Measurements from ENCODE around the gene SLC28A1.

Gene SLC28A1

GRCh38 chr15:84868037-84868880 is 16.2 kb upstream of the SLC28A1 start:
- no peak overlapping the region for H3K4me3 ChIP-seq (ENCODE audit: control insufficient read depth, low read depth, low read length)
- no peak for TF ChIP-seq CTCF (conservative IDR thresholded peaks at IDR 0.05; ENCODE audit: control insufficient read depth, insufficient read depth, low read depth, low read length)
- no peak for DNase-seq (ENCODE audit: low read depth)

- no peak overlapping the region for H3K4me3 ChIP-seq (ENCODE audit: control insufficient read depth, low read depth, low read length)
- no peak for DNase-seq (ENCODE audit: low read depth)
- no peak for TF ChIP-seq CTCF (conservative IDR thresholded peaks at IDR 0.05; ENCODE audit: control insufficient read depth, insufficient read depth, low read depth, low read length)
Measured at GRCh38 chr15:84869510-84869909, 15.0 kb upstream of the SLC28A1 start.

- no peak for DNase-seq (ENCODE audit: low read depth)
- no peak overlapping the region for H3K4me3 ChIP-seq (ENCODE audit: control insufficient read depth, low read depth, low read length)
- peak; percentile 5 for TF ChIP-seq CTCF (conservative IDR thresholded peaks at IDR 0.05; ENCODE audit: control insufficient read depth, insufficient read depth, low read depth, low read length)
Measured at GRCh38 chr15:84871428-84871985, 13.0 kb upstream of the SLC28A1 start.

GRCh38 chr15:84872009-84872910 is 12.2 kb upstream of the SLC28A1 start:
- peak; percentile 21 for DNase-seq (ENCODE audit: low read depth)
- H3K4me3 ChIP-seq (ENCODE audit: control insufficient read depth, low read depth, low read length) = no peak overlapping the region
- no peak for TF ChIP-seq CTCF (conservative IDR thresholded peaks at IDR 0.05; ENCODE audit: control insufficient read depth, insufficient read depth, low read depth, low read length)

- TF ChIP-seq CTCF (conservative IDR thresholded peaks at IDR 0.05; ENCODE audit: control insufficient read depth, insufficient read depth, low read depth, low read length) = no peak
- DNase-seq (ENCODE audit: low read depth) = no peak
Measured at GRCh38 chr15:84873997-84874396, 10.5 kb upstream of the SLC28A1 start.

GRCh38 chr15:84874981-84875699 is 9.3 kb upstream of the SLC28A1 start:
- H3K4me3 ChIP-seq (ENCODE audit: control insufficient read depth, low read depth, low read length) = no peak overlapping the region
- DNase-seq (ENCODE audit: low read depth) = no peak
- no peak for TF ChIP-seq CTCF (conservative IDR thresholded peaks at IDR 0.05; ENCODE audit: control insufficient read depth, insufficient read depth, low read depth, low read length)

More at GRCh38 chr15:84873997-84874396, 10.5 kb upstream of the SLC28A1 start:
- no peak overlapping the region for H3K4me3 ChIP-seq (ENCODE audit: control insufficient read depth, low read depth, low read length)

Data from fibroblast of mammary gland (primary cell).